Ishikawa (cell line): ENCODE measurements around the gene SLC24A3.

ENCODE experiments used
- CEBPB ChIP-seq: IDR thresholded peaks from 2 replicates; pipeline ENCODE4 v1.6.1; 2012
- CREB1 ChIP-seq: IDR thresholded peaks from 2 replicates; pipeline ENCODE4 v1.6.1; 2012; ENCODE audit warnings: low read depth
- EGR1 ChIP-seq: IDR thresholded peaks from 2 replicates; pipeline ENCODE4 v1.6.1; 2012
- EP300 ChIP-seq: IDR thresholded peaks from 2 replicates; pipeline ENCODE4 v1.6.1; 2012; ENCODE audit warnings: borderline replicate concordance
- FOXM1 ChIP-seq: IDR thresholded peaks from 2 replicates; pipeline ENCODE4 v1.6.1; 2012; ENCODE audit warnings: low read depth, borderline replicate concordance
- MAX ChIP-seq: IDR thresholded peaks from 2 replicates; pipeline ENCODE4 v1.6.1; 2012
- NFIC ChIP-seq: IDR thresholded peaks from 2 replicates; pipeline ENCODE4 v1.6.1; 2012
- RAD21 ChIP-seq: IDR thresholded peaks from 2 replicates; pipeline ENCODE4 v1.6.1; 2012; ENCODE audit warnings: low read depth
- REST ChIP-seq: IDR thresholded peaks from 2 replicates; pipeline ENCODE4 v1.6.1; 2012; ENCODE audit warnings: low read depth, mild to moderate bottlenecking
- TAF1 ChIP-seq: IDR thresholded peaks from 2 replicates; pipeline ENCODE4 v1.6.1; 2012; ENCODE audit warnings: low read depth, mild to moderate bottlenecking
- TCF12 ChIP-seq: IDR thresholded peaks from 2 replicates; pipeline ENCODE4 v1.6.1; 2012; ENCODE audit warnings: low read depth
- TEAD4 ChIP-seq: IDR thresholded peaks from 2 replicates; pipeline ENCODE4 v1.6.1; 2012
- USF1 ChIP-seq: IDR thresholded peaks from 2 replicates; pipeline ENCODE4 v1.6.1; 2012
- YY1 ChIP-seq: IDR thresholded peaks from 2 replicates; pipeline ENCODE4 v1.6.1; 2012; ENCODE audit warnings: low read depth
- ZBTB7A ChIP-seq: IDR thresholded peaks from 2 replicates; pipeline ENCODE4 v1.6.1; 2012; ENCODE audit warnings: low read depth

The SLC24A3 gene

GRCh38 chr20:19600042-19600441 lies 387.6 kb downstream of the SLC24A3 start:
- TF ChIP-seq ZBTB7A (no peak), YY1 (no peak), TAF1 (no peak), EGR1 (no peak), MAX (no peak), REST (no peak), CREB1 (no peak), CEBPB (no peak), RAD21 (no peak), TEAD4 (no peak), NFIC (no peak), USF1 (no peak), EP300 (no peak), FOXM1 (no peak), TCF12 (no peak)

- TF ChIP-seq EGR1: no peak
- TF ChIP-seq YY1: no peak
- TF ChIP-seq CEBPB: no peak
These were observed 388.8 kb downstream of the SLC24A3 start for GRCh38 chr20:19601126-19601810.

- TF ChIP-seq EGR1: no peak
- no peak for TF ChIP-seq ZBTB7A
- no peak for TF ChIP-seq FOXM1
These were observed 390.4 kb downstream of the SLC24A3 start for GRCh38 chr20:19602675-19603375.

GRCh38 chr20:19603376-19603750 lies 390.9 kb downstream of the SLC24A3 start:
- TF ChIP-seq EGR1: no peak
- no peak for TF ChIP-seq TCF12
- no peak for TF ChIP-seq USF1
- no peak for TF ChIP-seq CREB1
- TF ChIP-seq FOXM1: no peak

GRCh38 chr20:19605786-19606485 lies 393.5 kb downstream of the SLC24A3 start:
- TF ChIP-seq FOXM1 (no peak), TAF1 (no peak), REST (no peak), CREB1 (no peak), RAD21 (no peak), EP300 (no peak), CEBPB (no peak), TEAD4 (no peak), TCF12 (no peak)

GRCh38 chr20:19609642-19610223 lies 397.3 kb downstream of the SLC24A3 start:
- TF ChIP-seq MAX: no peak
- no peak for TF ChIP-seq REST
- no peak for TF ChIP-seq RAD21
- TF ChIP-seq CREB1: no peak
- no peak for TF ChIP-seq CEBPB
